Measurements from ENCODE around the gene ZFAND4. TPM values are rescaled to one million over a fixed set of nuclear protein-coding genes. Genes with fewer than 3 reads are reported as not detected.

ZFAND4 gene
- 1.5 and 6.1 TPM in 2 replicates for total RNA-seq (2014; rRNA removed; shearing (Covaris generic))

GRCh38 chr10:45672181-45673073, at the start of gene ZFAND4:
Gene ZFAND4 (minus strand): TSS chr10:45672772. CDS start chr10:45663725, 9,047 bp downstream.

Other genes with a start within 250 kb of the ZFAND4 start
- gene WASHC2C, start 54.5 kb upstream of the ZFAND4 start, total RNA-seq (2014; rRNA removed; shearing (Covaris generic)) = 9.7 and 21.4 TPM in 2 replicates
- 8.1 and 11.7 TPM in 2 replicates for gene AGAP4, start 174.7 kb upstream of the ZFAND4 start, total RNA-seq (2014; rRNA removed; shearing (Covaris generic))